ENCODE results near the gene LRP2BP. TPM values are rescaled to one million over a fixed set of nuclear protein-coding genes. Genes with fewer than 3 reads are reported as not detected.
A peak's percentile ranks its signal among the peaks of the same experiment; 100 is the strongest.
"Not testable (repeated sequence)": the region's sequence is repeated elsewhere in the genome, so short reads cannot be mapped to it uniquely, and the experiment has no call there.

LRP2BP gene
- total RNA-seq, 1 experiment from 2014 or later, result 0.19 TPM

DNA sequence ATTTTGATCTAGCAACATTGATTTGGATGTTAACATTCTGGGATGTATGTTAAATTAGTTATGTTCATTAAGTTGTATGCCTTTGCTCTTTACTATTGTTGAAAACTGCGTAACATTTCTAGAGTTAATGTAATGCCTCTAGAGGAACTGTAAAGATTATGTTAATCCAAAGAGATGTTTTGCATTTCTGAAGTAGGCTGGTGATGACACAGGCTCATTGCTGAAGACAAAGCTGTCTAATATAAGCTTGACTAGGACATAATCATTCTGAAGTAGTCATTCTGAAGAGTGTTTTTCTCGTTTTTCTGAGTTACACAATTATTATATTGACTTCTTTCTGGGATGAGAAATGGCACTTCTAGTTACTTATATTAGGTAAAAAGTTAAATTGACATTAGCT, 72.9 kb downstream of the LRP2BP start:
- no TSS peak for BruUV-seq (replicated peaks)
- H3K27ac ChIP-seq (ENCODE audit: low read depth, low read length, poor library complexity, severe bottlenecking), result no peak overlapping the region
- CTCF ChIA-PET, result no interaction called here
- POLR2A ChIA-PET (ENCODE audit: low non-redundant PET), result no interaction called here
- no peak for DNase-seq (ENCODE audit: low spot score)
- H3K4me1 ChIP-seq (ENCODE audit: insufficient read depth, low read length, poor library complexity, severe bottlenecking), result peaks cover 6% of the 10 kb centered on the region
- no peaks in the 10 kb centered on the region for H3K36me3 ChIP-seq (ENCODE audit: insufficient read depth, low read length, poor library complexity, severe bottlenecking)
- TF ChIP-seq CTCF (conservative IDR thresholded peaks at IDR 0.05; ENCODE audit: low read depth, low read length) (no peak), EZH2 (IDR thresholded peaks at IDR 0.05; ENCODE audit: borderline replicate concordance, low read depth, low read length, poor library complexity, severe bottlenecking) (no peak)
- no peaks in the 10 kb centered on the region for H3K9me3 ChIP-seq (ENCODE audit: low read depth, low read length, poor library complexity, severe bottlenecking)
- intact Hi-C loops (cut with micrococcal nuclease; ENCODE audit: unreplicated experiment), result no loop called here
- no peaks in the 10 kb centered on the region for H3K27me3 ChIP-seq (replicated peaks; ENCODE audit: insufficient read depth, low read depth, low read length, poor library complexity)
- H3K4me3 ChIP-seq (ENCODE audit: low read depth, low read length, poor library complexity, severe bottlenecking), result no peak overlapping the region

DNA sequence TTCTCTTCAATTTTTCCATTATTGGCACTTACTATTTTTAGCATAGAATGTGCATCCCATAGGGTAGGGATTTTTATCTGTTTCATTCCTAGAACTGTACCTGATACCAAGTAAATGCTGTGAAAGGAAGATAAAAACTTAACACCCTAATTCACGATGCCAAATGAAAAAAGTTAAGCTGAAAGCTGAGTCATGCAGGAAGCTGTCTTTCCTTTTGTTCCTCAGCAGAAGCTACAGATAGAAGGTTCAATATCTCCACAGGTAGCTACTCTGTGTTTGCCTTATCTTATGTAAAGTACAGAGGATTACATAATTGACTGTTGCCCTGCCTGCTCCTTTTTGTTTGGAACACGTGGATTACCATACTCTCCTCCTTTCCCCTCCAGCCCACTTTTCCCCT, 77.0 kb downstream of the LRP2BP start:
- CTCF ChIA-PET, result no interaction called here
- H3K4me1 ChIP-seq (ENCODE audit: insufficient read depth, low read length, poor library complexity, severe bottlenecking), result peaks cover 6% of the 10 kb centered on the region
- BruUV-seq (replicated peaks), result no TSS peak
- H3K4me3 ChIP-seq (ENCODE audit: low read depth, low read length, poor library complexity, severe bottlenecking), result no peak overlapping the region
- TF ChIP-seq CTCF (conservative IDR thresholded peaks at IDR 0.05; ENCODE audit: low read depth, low read length), result no peak
- TF ChIP-seq EZH2 (IDR thresholded peaks at IDR 0.05; ENCODE audit: borderline replicate concordance, low read depth, low read length, poor library complexity, severe bottlenecking), result no peak
- H3K27ac ChIP-seq (ENCODE audit: low read depth, low read length, poor library complexity, severe bottlenecking), result no peak overlapping the region
- no peaks in the 10 kb centered on the region for H3K9me3 ChIP-seq (ENCODE audit: low read depth, low read length, poor library complexity, severe bottlenecking)
- H3K27me3 ChIP-seq (replicated peaks; ENCODE audit: insufficient read depth, low read depth, low read length, poor library complexity), result no peaks in the 10 kb centered on the region
- POLR2A ChIA-PET (ENCODE audit: low non-redundant PET), result no interaction called here
- DNase-seq (ENCODE audit: low spot score), result peak; percentile 62
- H3K36me3 ChIP-seq (ENCODE audit: insufficient read depth, low read length, poor library complexity, severe bottlenecking), result no peaks in the 10 kb centered on the region
- intact Hi-C loops (cut with micrococcal nuclease; ENCODE audit: unreplicated experiment), result no loop called here

DNA sequence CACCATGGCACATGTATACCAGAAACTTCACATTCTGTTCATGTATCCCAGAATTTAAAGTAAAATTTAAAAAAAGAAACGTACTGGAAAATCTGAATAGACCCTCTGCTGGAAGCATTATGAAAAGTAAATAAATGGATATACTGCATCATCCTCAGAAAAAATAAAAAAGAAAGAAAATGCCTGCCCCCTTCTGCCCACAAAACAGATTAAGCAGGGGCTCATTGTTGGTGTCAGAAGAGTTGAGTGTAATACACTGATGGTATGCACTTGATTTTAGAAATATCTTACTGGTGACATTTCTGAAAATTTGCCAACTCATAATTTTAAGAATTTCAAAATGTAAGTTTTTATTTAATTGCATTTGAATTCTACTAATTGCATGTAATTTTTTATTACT, 77.8 kb downstream of the LRP2BP start:
- Histone ChIP-seq H3K27ac (ENCODE audit: low read depth, low read length, poor library complexity, severe bottlenecking) (no peak overlapping the region), H3K4me3 (ENCODE audit: low read depth, low read length, poor library complexity, severe bottlenecking) (no peak overlapping the region), H3K9me3 (ENCODE audit: low read depth, low read length, poor library complexity, severe bottlenecking) (no peaks in the 10 kb centered on the region), H3K4me1 (ENCODE audit: insufficient read depth, low read length, poor library complexity, severe bottlenecking) (peaks cover 6% of the 10 kb centered on the region), H3K36me3 (ENCODE audit: insufficient read depth, low read length, poor library complexity, severe bottlenecking) (no peaks in the 10 kb centered on the region), H3K27me3 (replicated peaks; ENCODE audit: insufficient read depth, low read depth, low read length, poor library complexity) (no peaks in the 10 kb centered on the region)
- CTCF ChIA-PET, result no interaction called here
- POLR2A ChIA-PET (ENCODE audit: low non-redundant PET), result no interaction called here
- intact Hi-C loops (cut with micrococcal nuclease; ENCODE audit: unreplicated experiment), result no loop called here
- peak; percentile 21; the same call in 1 of the 2 replicates for TF ChIP-seq CTCF (conservative IDR thresholded peaks at IDR 0.05; ENCODE audit: low read depth, low read length)
- no peak for TF ChIP-seq EZH2 (IDR thresholded peaks at IDR 0.05; ENCODE audit: borderline replicate concordance, low read depth, low read length, poor library complexity, severe bottlenecking)
- no TSS peak for BruUV-seq (replicated peaks)
- no peak for DNase-seq (ENCODE audit: low spot score)

DNA sequence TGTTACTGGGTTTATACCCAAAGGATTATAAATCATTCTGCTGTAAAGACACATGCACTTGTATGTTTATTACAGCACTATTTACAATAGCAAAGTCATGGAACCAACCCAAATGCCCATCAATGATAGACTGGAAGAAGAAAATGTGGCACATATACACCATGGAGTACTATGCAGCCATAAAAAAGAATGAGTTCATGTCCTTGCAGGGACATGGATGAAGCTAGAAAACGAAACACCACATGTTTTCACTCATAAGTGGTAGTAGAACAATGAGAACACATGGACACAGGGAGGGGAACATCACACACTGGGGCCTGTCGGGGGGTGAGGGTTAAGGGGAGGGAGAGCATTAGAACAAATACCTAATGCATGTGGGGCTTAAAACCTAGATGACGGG, 78.3 kb downstream of the LRP2BP start:
- intact Hi-C loops (cut with micrococcal nuclease; ENCODE audit: unreplicated experiment); H3K27ac ChIP-seq (ENCODE audit: low read depth, low read length, poor library complexity, severe bottlenecking); DNase-seq (ENCODE audit: low spot score); H3K9me3 ChIP-seq (ENCODE audit: low read depth, low read length, poor library complexity, severe bottlenecking); H3K27me3 ChIP-seq (replicated peaks; ENCODE audit: insufficient read depth, low read depth, low read length, poor library complexity); CTCF ChIA-PET; H3K36me3 ChIP-seq (ENCODE audit: insufficient read depth, low read length, poor library complexity, severe bottlenecking); POLR2A ChIA-PET (ENCODE audit: low non-redundant PET); H3K4me3 ChIP-seq (ENCODE audit: low read depth, low read length, poor library complexity, severe bottlenecking); H3K4me1 ChIP-seq (ENCODE audit: insufficient read depth, low read length, poor library complexity, severe bottlenecking); BruUV-seq (replicated peaks): not testable (repeated sequence)

Data from A673 (cell line).